HG03558 (cell line): ENCODE results near the gene ARFGEF3.
A peak's percentile ranks its signal among the peaks of the same experiment; 100 is the strongest.
"Not testable (repeated sequence)": the region's sequence is repeated elsewhere in the genome, so short reads cannot be mapped to it uniquely, and the experiment has no call there.

Source experiments
- ATAC-seq: cut with Tn5 transposase; IDR thresholded peaks from one replicate; pipeline ENCODE4 v1.9.1; 2021; ENCODE audit warnings: moderate number of reproducible peaks; ENCODE audit not compliant: unreplicated experiment; ENCODE audit errors: extremely low read depth

The ARFGEF3 gene

GRCh38 chr6:138161338-138162110 lies at the start of gene ARFGEF3:
ARFGEF3 (plus strand) TSS chr6:138161939; CDS start chr6:138162087, 148 bp downstream.
- peak; percentile 56 for ATAC-seq

- ATAC-seq = no peak
Observed at GRCh38 chr6:138113588-138114210, 48.0 kb upstream of the ARFGEF3 start.

- ATAC-seq = no peak
Observed at GRCh38 chr6:138115201-138115600, 46.5 kb upstream of the ARFGEF3 start.

GRCh38 chr6:138115877-138116660 lies 45.7 kb upstream of the ARFGEF3 start:
- ATAC-seq = no peak

- ATAC-seq = no peak
Observed at GRCh38 chr6:138116661-138116999, 45.1 kb upstream of the ARFGEF3 start.

GRCh38 chr6:138117376-138117914 lies 44.3 kb upstream of the ARFGEF3 start:
- ATAC-seq = no peak

GRCh38 chr6:138119229-138119628 lies 42.5 kb upstream of the ARFGEF3 start:
- ATAC-seq = not testable (repeated sequence)

GRCh38 chr6:138119976-138120375 lies 41.8 kb upstream of the ARFGEF3 start:
- ATAC-seq = no peak

- no peak for ATAC-seq
Observed at GRCh38 chr6:138124096-138124495, 37.6 kb upstream of the ARFGEF3 start.

- ATAC-seq = no peak
Observed at GRCh38 chr6:138128096-138128495, 33.6 kb upstream of the ARFGEF3 start.

- no peak for ATAC-seq
Observed at GRCh38 chr6:138129190-138129589, 32.5 kb upstream of the ARFGEF3 start.

GRCh38 chr6:138142806-138143205 lies 18.9 kb upstream of the ARFGEF3 start:
- no peak for ATAC-seq

GRCh38 chr6:138145402-138145801 lies 16.3 kb upstream of the ARFGEF3 start:
- no peak for ATAC-seq

GRCh38 chr6:138146544-138146943 lies 15.2 kb upstream of the ARFGEF3 start:
- ATAC-seq = no peak

- no peak for ATAC-seq
Observed at GRCh38 chr6:138155443-138155842, 6.3 kb upstream of the ARFGEF3 start.

- ATAC-seq = no peak
Observed at GRCh38 chr6:138157986-138158638, 3.6 kb upstream of the ARFGEF3 start.

- no peak for ATAC-seq
Observed at GRCh38 chr6:138159246-138159645, 2.5 kb upstream of the ARFGEF3 start.

GRCh38 chr6:138160329-138161087 lies 1.2 kb upstream of the ARFGEF3 start:
- no peak for ATAC-seq

GRCh38 chr6:138161088-138161337 lies 726 bp upstream of the ARFGEF3 start:
- no peak for ATAC-seq
